Esophagus squamous epithelium (tissue), 5 donors: Measurements from ENCODE around the gene CFAP57. TPM values are rescaled to one million over a fixed set of nuclear protein-coding genes. Genes with fewer than 3 reads are reported as not detected.

ENCODE experiments used
- DNase-seq: peaks from one replicate; lab custom pipeline; 2025; lab: John Stamatoyannopoulos, UW
- H3K27ac ChIP-seq, 4 donors: fragments of 200-600 bp; sonication (generic); one replicate each; pipeline ENCODE4 v1.5.1; 2016 to 2019; ENCODE audit warnings: mild to moderate bottlenecking in 1 of 4
- H3K27me3 ChIP-seq, 4 donors: fragments of 200-600 bp; sonication (generic); 1 replicate in 3 of 4; 2 replicates in 1 of 4; pipeline versions ENCODE4 v1.5.1 to v1.6.0; 2017 to 2021; ENCODE audit warnings: antibody characterized with exemption in 1 of 4
- H3K36me3 ChIP-seq, 3 donors: fragments of 200-600 bp; sonication (generic); one replicate each; pipeline ENCODE4 v1.5.1; 2016 to 2019
- H3K4me1 ChIP-seq, 3 donors: fragments of 200-600 bp; sonication (generic); one replicate each; pipeline ENCODE4 v1.5.1; 2017 to 2019
- H3K4me3 ChIP-seq, 4 donors: fragments of 200-600 bp; sonication (generic); 1 replicate in 3 of 4; 2 replicates in 1 of 4; pipeline ENCODE4 v1.5.1; 2016 to 2019; ENCODE audit warnings: mild to moderate bottlenecking in 2 of 4, moderate library complexity in 1 of 4
- H3K9me3 ChIP-seq, 3 donors: fragments of 200-600 bp; sonication (generic); one replicate each; pipeline ENCODE4 v1.5.1; 2016 to 2019
- POLR2A ChIP-seq, 4 donors: fragments of 450-650 bp; IDR thresholded peaks; one replicate each; pipeline ENCODE4 v1.6.1; 2017; ENCODE audit warnings: antibody characterized with exemption in 4 of 4, mild to moderate bottlenecking in 4 of 4, moderate library complexity in 3 of 4
- WGBS, 2 donors: methylation state at CpG; one replicate each; pipeline ENCODE4 v1.1.5; 2018; 5-methylcytosine and 5-hydroxymethylcytosine counted together
- intact Hi-C: fragments of 100-400 bp; cut with DNase I; formaldehyde crosslinking; loops from one replicate; pipeline ENCODE4 v1.15.0; 2022
- total RNA-seq, 4 donors: library from RNA; depleted of rRNA; stranded (reverse); fragments of >200 nt; gene quantifications; one replicate each; pipeline ENCODE4 v1.1.0, GENCODE V29; 2016
- TF ChIP-seq, protein P1 (sequence below), 6 experiments: fragments of 450-650 bp in 4 of 6; fragments of 200-600 bp in 2 of 6; sonication (generic) in 2 of 6; IDR thresholded peaks; one replicate each; pipeline ENCODE4 v1.5.1; 2016 to 2019; ENCODE audit warnings: antibody characterized with exemption in 6 of 6, mild to moderate bottlenecking in 4 of 6, moderate library complexity in 4 of 6
- donor health status: DM: yes; HTN: yes; CAD: no.

The CFAP57 gene
- total RNA-seq, 4 donors from 2014 or later = not detected

- H3K36me3 ChIP-seq = no peaks in the 10 kb centered on the region
- intact Hi-C loops = no loop called here
- DNase-seq = no peak
- H3K4me3 ChIP-seq = no peak overlapping the region
- peak overlapping the region; percentile 53 to 84 (median 76) for H3K27ac ChIP-seq
- no peaks in the 10 kb centered on the region for H3K9me3 ChIP-seq
- no peaks in the 10 kb centered on the region for H3K27me3 ChIP-seq
- H3K4me1 ChIP-seq = peaks cover 0 to 25% (median 4%) of the 10 kb centered on the region in 3 donors
- TF ChIP-seq, protein P1, sequence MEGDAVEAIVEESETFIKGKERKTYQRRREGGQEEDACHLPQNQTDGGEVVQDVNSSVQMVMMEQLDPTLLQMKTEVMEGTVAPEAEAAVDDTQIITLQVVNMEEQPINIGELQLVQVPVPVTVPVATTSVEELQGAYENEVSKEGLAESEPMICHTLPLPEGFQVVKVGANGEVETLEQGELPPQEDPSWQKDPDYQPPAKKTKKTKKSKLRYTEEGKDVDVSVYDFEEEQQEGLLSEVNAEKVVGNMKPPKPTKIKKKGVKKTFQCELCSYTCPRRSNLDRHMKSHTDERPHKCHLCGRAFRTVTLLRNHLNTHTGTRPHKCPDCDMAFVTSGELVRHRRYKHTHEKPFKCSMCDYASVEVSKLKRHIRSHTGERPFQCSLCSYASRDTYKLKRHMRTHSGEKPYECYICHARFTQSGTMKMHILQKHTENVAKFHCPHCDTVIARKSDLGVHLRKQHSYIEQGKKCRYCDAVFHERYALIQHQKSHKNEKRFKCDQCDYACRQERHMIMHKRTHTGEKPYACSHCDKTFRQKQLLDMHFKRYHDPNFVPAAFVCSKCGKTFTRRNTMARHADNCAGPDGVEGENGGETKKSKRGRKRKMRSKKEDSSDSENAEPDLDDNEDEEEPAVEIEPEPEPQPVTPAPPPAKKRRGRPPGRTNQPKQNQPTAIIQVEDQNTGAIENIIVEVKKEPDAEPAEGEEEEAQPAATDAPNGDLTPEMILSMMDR (IDR thresholded peaks at IDR 0.05) = no peak
- TF ChIP-seq POLR2A (IDR thresholded peaks at IDR 0.05) = no peak
- WGBS, 2 donors = 66 to 73% methylated on average over 7 to 8 of the region's 8 CpGs
These were observed 84.8 kb downstream of the CFAP57 start for GRCh38 chr1:43256675-43257570.

GRCh38 chr1:43258370-43258769 lies 86.2 kb downstream of the CFAP57 start:
- Histone ChIP-seq H3K27ac (no peak overlapping the region), H3K4me3 (no peak overlapping the region), H3K9me3 (no peaks in the 10 kb centered on the region), H3K36me3 (no peaks in the 10 kb centered on the region), H3K4me1 (peaks cover 0 to 25% (median 4%) of the 10 kb centered on the region in 3 donors), H3K27me3 (no peaks in the 10 kb centered on the region)
- WGBS, 2 donors = 72 to 96% methylated on average over 3 of the region's 3 CpGs
- TF ChIP-seq, protein P1 (IDR thresholded peaks at IDR 0.05) = no peak
- no peak for TF ChIP-seq POLR2A (IDR thresholded peaks at IDR 0.05)
- intact Hi-C loops = no loop called here
- DNase-seq = no peak

- Histone ChIP-seq H3K27me3 (peaks cover 0 to 4% (median 0%) of the 10 kb centered on the region in 4 donors), H3K9me3 (no peaks in the 10 kb centered on the region), H3K4me3 (no peak overlapping the region), H3K4me1 (peaks cover 0 to 15% (median 6%) of the 10 kb centered on the region in 3 donors), H3K36me3 (no peaks in the 10 kb centered on the region), H3K27ac (peak overlapping the region in 1 of 4 donors; percentile 43)
- DNase-seq = no peak
- 57 to 65% methylated on average over 4 of the region's 4 CpGs for WGBS, 2 donors
- no peak for TF ChIP-seq POLR2A (IDR thresholded peaks at IDR 0.05)
- TF ChIP-seq, protein P1 (IDR thresholded peaks at IDR 0.05) = no peak
- intact Hi-C loops = no loop called here
These were observed 93.3 kb downstream of the CFAP57 start for GRCh38 chr1:43265431-43265830.

DNA sequence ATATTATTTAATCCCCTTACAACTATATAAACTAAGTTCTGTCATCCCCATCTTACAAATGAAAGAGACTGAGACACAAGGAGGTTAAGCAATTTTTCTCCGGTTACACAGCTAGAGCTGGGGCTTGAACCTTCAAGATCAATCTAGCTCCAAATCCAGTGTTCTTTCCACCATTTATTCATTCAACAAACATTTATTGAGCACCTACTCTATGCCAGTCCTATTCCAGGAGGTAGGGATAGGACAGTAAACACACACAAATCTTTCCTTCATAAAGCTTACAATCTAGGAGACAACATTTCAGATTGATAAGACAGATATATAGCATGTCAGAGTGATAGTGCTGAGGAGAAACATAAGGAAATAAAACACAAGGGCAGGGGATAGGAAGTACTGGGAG lies 94.8 kb downstream of the CFAP57 start:
- intact Hi-C loops = no loop called here
- H3K27ac ChIP-seq = no peak overlapping the region
- H3K9me3 ChIP-seq = no peaks in the 10 kb centered on the region
- WGBS, 2 donors = 82 to 92% methylated on average over 1 of the region's 1 CpG
- TF ChIP-seq, protein P1 (IDR thresholded peaks at IDR 0.05) = no peak
- TF ChIP-seq POLR2A (IDR thresholded peaks at IDR 0.05) = no peak
- H3K27me3 ChIP-seq = peaks cover 0 to 9% (median 0%) of the 10 kb centered on the region in 4 donors
- no peak overlapping the region for H3K4me3 ChIP-seq
- H3K36me3 ChIP-seq = no peaks in the 10 kb centered on the region
- H3K4me1 ChIP-seq = peaks cover 0 to 28% (median 11%) of the 10 kb centered on the region in 3 donors
- DNase-seq = no peak

- no peaks in the 10 kb centered on the region for H3K36me3 ChIP-seq
- TF ChIP-seq, protein P1 (IDR thresholded peaks at IDR 0.05) = no peak
- no peak for TF ChIP-seq POLR2A (IDR thresholded peaks at IDR 0.05)
- peaks cover 0 to 28% (median 11%) of the 10 kb centered on the region in 3 donors for H3K4me1 ChIP-seq
- H3K4me3 ChIP-seq = no peak overlapping the region
- H3K27me3 ChIP-seq = peaks cover 0 to 13% (median 0%) of the 10 kb centered on the region in 4 donors
- H3K9me3 ChIP-seq = no peaks in the 10 kb centered on the region
- intact Hi-C loops = no loop called here
- 80 to 92% methylated on average over 9 of the region's 9 CpGs for WGBS, 2 donors
- H3K27ac ChIP-seq = no peak overlapping the region
- DNase-seq = no peak
These were observed 95.2 kb downstream of the CFAP57 start for GRCh38 chr1:43267291-43267805.
